Stimulated activated naive CD4-positive, alpha-beta T cell treated with Interleukin-2 at 50 U/mL for 16 hours (primary cell): Measurements from ENCODE around the gene STARD3.

Experiments
- DNase-seq: peaks from one replicate; lab custom pipeline; 2025; lab: John Stamatoyannopoulos, UW

STARD3 gene

GRCh38 chr17:39672522-39673334 is 35.8 kb downstream of the STARD3 start:
- no peak for DNase-seq

DNA sequence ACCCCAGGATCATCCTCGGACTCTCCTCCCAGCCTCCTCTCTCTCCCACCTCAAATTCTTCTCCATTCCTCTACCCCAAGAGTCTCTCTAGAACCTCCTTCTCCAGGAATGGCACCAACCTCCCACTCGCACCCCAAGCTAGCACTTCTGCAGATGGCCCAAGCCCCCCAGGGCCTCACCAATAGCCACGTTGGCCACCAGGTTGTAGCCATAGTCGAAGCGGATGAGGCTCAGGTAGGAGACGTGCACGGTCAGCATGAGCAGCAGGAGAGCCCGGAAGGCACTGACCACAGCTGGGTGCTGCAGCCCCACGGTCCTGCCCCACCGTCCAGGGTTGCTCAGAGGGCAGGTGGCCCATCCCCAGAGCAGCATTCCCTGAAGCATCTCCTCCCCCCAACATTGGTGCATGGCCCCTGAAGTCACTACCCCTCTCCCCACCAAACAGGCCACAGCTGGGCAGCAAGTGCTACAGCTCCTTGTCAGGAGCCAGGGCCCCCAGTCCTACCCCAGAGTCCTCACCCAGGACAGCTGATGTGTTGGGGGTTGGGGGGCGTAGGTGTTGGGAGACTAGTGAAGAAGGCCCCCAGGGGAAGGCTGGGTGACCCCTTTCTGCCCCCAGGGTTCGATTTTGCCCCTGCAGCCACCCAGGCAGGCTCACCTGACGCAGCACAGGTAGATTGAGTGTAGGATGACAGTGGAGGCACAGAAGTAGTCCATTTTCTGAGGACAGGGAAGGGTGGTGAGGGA is 36.6 kb downstream of the STARD3 start:
- DNase-seq: no peak

DNA sequence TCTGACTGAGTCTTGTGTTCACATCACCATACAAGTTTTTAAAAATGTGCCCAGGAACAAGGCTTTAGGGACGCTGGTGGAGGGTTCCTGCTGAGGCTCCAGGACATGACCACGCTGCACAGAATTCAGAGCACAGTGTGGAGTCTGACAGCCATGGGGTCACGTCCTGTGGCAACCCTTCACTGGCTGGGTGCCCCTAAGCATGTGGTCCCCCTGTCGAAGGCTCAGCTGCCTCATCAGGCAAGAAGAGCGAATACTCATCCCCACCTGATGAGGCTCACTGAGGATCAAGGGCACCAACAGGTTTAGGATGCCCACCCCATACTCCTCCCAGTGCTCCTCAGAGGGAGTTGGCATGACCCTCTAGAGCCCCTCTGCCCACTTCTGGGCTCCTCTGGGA is 37.2 kb downstream of the STARD3 start:
- DNase-seq: no peak

DNA sequence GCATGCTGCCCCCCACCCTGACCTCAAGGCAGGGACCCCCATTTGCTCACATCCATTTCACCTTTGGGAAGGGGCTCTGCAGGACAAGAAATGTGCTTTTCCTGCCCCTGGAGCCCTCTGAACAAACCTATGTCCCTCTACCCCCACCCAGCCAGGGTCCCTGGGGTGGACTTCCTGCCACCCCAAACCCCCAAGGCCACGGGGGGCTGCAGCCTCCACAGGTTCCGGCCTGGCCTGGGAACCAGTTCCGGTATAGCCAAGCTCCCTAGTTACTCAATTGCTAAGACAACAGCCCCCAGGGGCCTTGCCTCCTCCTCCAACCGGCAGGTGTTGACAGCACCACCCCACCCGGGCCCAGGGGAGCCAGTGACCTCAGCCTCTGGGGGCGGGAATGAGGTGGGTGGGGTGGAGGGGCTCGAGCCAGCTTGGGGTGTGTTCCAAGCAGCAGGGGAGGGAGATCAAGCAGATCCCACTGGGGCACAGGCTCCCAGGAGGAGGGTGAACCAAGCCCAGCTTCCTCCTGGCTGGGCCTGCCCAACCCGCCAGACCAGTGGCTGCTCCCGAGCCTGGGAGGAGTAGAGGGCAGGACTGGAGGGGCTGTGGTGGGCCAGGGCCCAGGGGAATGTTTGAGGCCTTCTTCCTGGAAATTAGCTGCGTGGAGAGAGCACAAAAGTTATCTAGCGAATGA is 37.9 kb downstream of the STARD3 start:
- DNase-seq: no peak

GRCh38 chr17:39675390-39676082 is 38.6 kb downstream of the STARD3 start:
- DNase-seq: no peak

DNA sequence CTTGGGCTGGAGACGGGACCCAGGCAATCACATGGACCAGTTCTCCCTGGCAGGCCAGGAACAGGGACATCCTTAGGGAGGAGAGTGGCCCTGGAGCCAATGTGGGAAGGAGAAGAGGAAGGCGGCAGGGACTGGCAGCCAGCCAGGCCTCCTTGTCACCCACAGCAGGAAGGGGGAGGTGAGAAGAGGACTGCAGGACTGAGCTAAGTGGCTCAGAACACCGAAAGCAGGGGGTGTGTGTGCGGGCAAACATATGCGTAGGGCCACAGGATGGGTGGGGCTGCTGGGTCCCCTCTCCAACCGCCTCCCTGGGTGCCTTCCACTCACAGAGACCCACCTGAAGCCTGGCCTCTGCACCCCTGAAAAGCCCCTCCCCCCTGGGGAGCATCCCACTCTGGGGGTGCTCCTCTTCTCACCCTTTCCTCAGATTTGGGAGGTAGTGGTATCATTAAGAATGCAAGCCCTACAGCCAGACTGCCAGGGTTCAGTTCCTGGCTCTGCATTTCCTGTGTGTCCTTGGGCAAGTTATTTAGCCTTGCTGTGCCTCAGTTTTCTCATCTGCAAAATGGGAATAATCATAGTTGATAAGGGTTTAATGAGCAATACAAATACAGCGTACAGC is 39.4 kb downstream of the STARD3 start:
- DNase-seq: peak; percentile 18

DNA sequence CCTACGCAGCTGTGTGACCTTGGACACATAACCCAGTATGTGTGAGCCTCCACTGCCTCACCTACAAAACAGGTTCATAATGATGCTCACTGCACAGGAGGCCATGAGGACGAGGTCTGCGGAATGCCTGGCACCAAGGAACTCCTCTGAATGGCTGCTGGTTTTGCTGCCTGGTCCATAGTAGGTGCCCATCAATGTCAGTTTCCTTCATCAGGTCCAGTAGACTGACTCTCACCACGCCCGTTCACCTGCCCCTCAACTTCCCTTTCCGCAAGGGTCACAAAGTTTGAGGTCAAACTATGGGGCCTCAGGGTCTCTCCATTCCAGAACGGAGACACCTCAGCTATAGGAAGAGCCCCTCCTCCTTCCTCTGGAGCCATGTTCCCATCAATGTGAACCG is 40.1 kb downstream of the STARD3 start:
- no peak for DNase-seq

DNA sequence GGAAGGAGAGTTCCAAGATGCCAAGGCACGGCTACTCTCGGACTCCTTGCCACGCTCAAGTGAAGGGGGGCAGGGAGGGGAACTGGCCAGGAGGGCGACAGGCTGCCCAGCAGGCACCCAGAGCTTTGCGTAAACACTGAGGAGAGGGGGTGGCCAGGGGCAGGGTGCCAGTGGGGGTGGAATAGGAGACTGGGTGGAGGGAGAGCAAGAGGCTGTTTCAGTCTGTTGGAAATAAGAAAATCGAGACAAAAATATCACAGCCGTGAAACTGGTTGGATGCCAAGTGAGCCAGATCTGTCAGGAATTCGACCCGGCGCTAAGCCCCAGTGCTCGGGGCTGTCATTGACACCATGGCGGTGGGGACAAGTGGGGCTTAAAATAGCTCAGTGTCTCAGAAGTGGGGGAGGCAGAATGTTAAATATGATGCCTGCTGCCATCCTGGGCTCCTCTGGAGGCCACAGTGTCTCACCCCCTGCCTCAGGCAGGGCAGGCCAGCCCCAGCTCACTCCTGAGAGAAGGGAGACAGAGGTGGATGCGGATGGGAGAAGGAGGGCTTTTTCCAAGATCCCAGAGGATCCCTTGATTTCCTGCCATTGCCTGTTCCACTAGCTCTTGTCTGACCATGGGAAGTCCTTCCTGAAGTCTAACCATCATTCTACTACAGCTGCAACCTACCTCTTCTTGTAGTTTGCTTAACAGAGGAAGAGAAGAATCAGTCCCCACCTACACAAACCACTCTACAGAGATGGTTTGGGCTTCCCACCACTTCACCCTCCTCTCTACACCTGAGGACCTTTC is 40.8 kb downstream of the STARD3 start:
- no peak for DNase-seq

- no peak for DNase-seq
Measured at GRCh38 chr17:39678340-39679116, 41.6 kb downstream of the STARD3 start.

- peak; percentile 19 for DNase-seq
Measured at GRCh38 chr17:39679521-39680192, 42.7 kb downstream of the STARD3 start.

- DNase-seq: no peak
Measured at GRCh38 chr17:39683295-39683939, 46.5 kb downstream of the STARD3 start.

GRCh38 chr17:39684369-39685192 is 47.6 kb downstream of the STARD3 start:
- DNase-seq: no peak

DNA sequence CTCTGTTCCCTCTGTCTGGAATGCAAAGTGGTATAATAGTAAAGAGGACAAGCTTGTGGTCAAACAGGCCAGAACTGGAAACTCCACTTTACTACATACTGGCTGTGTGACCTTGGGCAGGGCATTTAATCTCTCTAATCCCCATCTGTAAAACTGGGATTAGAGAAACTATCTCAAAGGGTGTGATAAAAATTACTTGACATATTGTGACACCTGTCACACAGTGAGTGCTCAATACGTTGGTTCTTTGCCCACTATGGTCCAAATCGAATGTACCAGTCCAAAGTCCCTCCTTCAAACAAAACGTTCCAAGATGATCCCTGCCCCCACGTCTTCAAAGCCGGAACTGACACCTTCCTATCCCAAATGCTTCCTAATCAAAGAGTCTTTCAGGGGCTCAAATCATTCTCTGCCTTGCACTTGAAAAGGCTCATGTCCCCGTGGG is 50.2 kb downstream of the STARD3 start:
- DNase-seq: no peak

GRCh38 chr17:39687546-39688474 is 50.9 kb downstream of the STARD3 start, which contains the start of gene PGAP3:
TSS of gene PGAP3 (minus strand) at chr17:39688057. CDS start at chr17:39688014, 43 bp downstream.
- peak; percentile 82 for DNase-seq

DNA sequence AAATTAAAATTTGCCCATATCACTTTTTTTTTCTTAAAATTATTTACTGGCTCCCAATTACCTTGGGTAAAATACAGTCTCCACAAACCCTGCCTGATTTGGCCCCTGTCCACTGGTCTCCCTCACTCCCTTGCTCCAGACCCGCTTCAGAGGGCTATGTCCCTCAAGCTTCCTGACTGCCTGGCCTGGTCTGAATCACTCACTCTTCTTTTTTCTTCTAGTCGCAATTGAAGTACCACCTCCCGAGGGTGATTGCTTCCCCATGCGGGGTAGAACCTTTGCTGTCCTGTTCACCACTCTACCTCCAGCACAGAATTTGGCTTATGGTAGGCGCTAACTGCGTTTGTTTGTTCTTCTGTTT is 51.5 kb downstream of the STARD3 start:
- no peak for DNase-seq

DNA sequence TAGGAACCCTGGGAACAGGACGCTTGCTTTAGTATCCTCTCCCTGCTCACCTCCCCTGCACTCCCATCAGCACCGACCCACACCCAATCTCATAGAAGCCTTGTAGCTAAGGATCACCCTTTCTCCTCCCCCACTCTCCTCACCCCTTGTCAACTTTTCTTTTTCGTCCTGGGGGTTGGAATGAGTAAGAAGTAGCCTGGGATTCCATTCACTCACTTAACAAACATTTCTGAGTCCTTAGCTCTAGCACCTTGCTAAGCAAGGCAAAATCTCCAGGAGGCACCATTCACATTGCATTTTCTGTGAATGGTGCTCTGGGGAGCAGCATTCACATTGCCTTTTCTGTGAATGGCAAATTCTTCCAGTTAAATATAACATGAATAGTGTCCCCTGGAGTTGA is 52.0 kb downstream of the STARD3 start:
- no peak for DNase-seq

GRCh38 chr17:39694593-39694992 is 57.6 kb downstream of the STARD3 start:
- no peak for DNase-seq
